NOMO-1 (cell line): ENCODE measurements around the gene GNAT1.
"Not testable (repeated sequence)": the region's sequence is repeated elsewhere in the genome, so short reads cannot be mapped to it uniquely, and the experiment has no call there.

ENCODE experiments used
- DNase-seq, 2 experiments: peaks; one replicate each; lab custom pipeline; 2025; ENCODE audit not compliant: unreplicated experiment in 2 of 2; lab: John Stamatoyannopoulos, UW

Gene GNAT1

GRCh38 chr3:50217681-50218080 lies 26.3 kb downstream of the GNAT1 start:
- DNase-seq, result no peak

GRCh38 chr3:50218448-50218847 lies 27.0 kb downstream of the GNAT1 start:
- DNase-seq, result no peak

- DNase-seq, result no peak
Observed at GRCh38 chr3:50219285-50219684, 27.9 kb downstream of the GNAT1 start.

GRCh38 chr3:50220109-50220508 lies 28.7 kb downstream of the GNAT1 start:
- no peak for DNase-seq

- no peak for DNase-seq
Observed at GRCh38 chr3:50221051-50221410, 29.6 kb downstream of the GNAT1 start.

- DNase-seq, result no peak
Observed at GRCh38 chr3:50221411-50222168, 30.2 kb downstream of the GNAT1 start.

GRCh38 chr3:50222169-50222528 lies 30.7 kb downstream of the GNAT1 start:
- DNase-seq, result no peak

- no peak for DNase-seq
Observed at GRCh38 chr3:50224639-50225038, 33.2 kb downstream of the GNAT1 start.

GRCh38 chr3:50226888-50227389 lies 35.5 kb downstream of the GNAT1 start:
- DNase-seq, result peak; percentile 42 to 48

GRCh38 chr3:50227390-50228183 lies 36.2 kb downstream of the GNAT1 start:
- peak; percentile 91 to 96 for DNase-seq

- not testable (repeated sequence) for DNase-seq
Observed at GRCh38 chr3:50228184-50228763, 36.9 kb downstream of the GNAT1 start.

- no peak for DNase-seq
Observed at GRCh38 chr3:50229490-50229889, 38.1 kb downstream of the GNAT1 start.

GRCh38 chr3:50230104-50230793 lies 38.8 kb downstream of the GNAT1 start:
- peak; percentile 59 to 77 for DNase-seq

- DNase-seq, result no peak
Observed at GRCh38 chr3:50230794-50231125, 39.4 kb downstream of the GNAT1 start.

- DNase-seq, result no peak
Observed at GRCh38 chr3:50231581-50231980, 40.2 kb downstream of the GNAT1 start.

GRCh38 chr3:50232303-50232702 lies 40.9 kb downstream of the GNAT1 start:
- DNase-seq, result no peak

- DNase-seq, result no peak
Observed at GRCh38 chr3:50233176-50233575, 41.8 kb downstream of the GNAT1 start.

GRCh38 chr3:50235716-50236483 lies 44.5 kb downstream of the GNAT1 start, which contains the start of gene GNAI2:
Gene GNAI2 (plus strand): TSS chr3:50236204. CDS start chr3:50236336, 132 bp downstream.
- DNase-seq, result peak; percentile 99

GRCh38 chr3:50236484-50237132 lies 45.2 kb downstream of the GNAT1 start:
- DNase-seq, result no peak

GRCh38 chr3:50237133-50237651 lies 45.8 kb downstream of the GNAT1 start:
- DNase-seq, result peak in 1 of 2 experiments; percentile 38
